HEK293 (cell line): Measurements from ENCODE around the gene KRTAP13-2.

Source experiments
- CTCF ChIA-PET: fragments of 350-600 bp; formaldehyde crosslinking; extraction: SDS; loops from one replicate; lab custom pipeline; 2021; ENCODE audit warnings: antibody characterized with exemption; lab: Yijun Ruan, JAX
- POLR2A ChIA-PET: fragments of 300-600 bp; formaldehyde crosslinking; extraction: SDS; loops from one replicate; lab custom pipeline; 2020; ENCODE audit warnings: antibody characterized with exemption, inconsistent platforms; lab: Yijun Ruan, JAX
- H3K27ac ChIP-seq: fragments of 200-500 bp; sonication (Bioruptor generic); 2 replicates; pipeline ENCODE4 v1.5.1; 2014; ENCODE audit warnings: low read depth, low read length, control low read depth, inconsistent platforms; ENCODE audit errors: extremely low read depth
- H3K36me3 ChIP-seq, 2 experiments: fragments of 200-500 bp in 1 of 2; sonication (Bioruptor generic) in 1 of 2; 1 replicate in 1 of 2; 2 replicates in 1 of 2; pipeline ENCODE4 v1.5.1; 2014 to 2017; ENCODE audit warnings: inconsistent platforms in 2 of 2, low read length in 2 of 2; ENCODE audit not compliant: control insufficient read depth in 2 of 2, insufficient read depth in 1 of 2
- H3K4me1 ChIP-seq: fragments of 200-500 bp; sonication (Bioruptor generic); 2 replicates; pipeline ENCODE4 v1.5.1; 2014; ENCODE audit warnings: mild to moderate bottlenecking, low read length, inconsistent platforms; ENCODE audit not compliant: control insufficient read depth, insufficient read depth
- H3K4me3 ChIP-seq: 2 replicates; pipeline ENCODE4 v1.5.1; 2011; ENCODE audit warnings: low read depth, mild to moderate bottlenecking, control low read depth, low read length, moderate library complexity
- H3K9me3 ChIP-seq: fragments of 200-500 bp; sonication (Bioruptor generic); 2 replicates; pipeline ENCODE4 v1.5.1; 2014; ENCODE audit warnings: low read depth, low read length, inconsistent platforms; ENCODE audit not compliant: control insufficient read depth, insufficient read depth
- CTCF ChIP-seq: fragments of 450-650 bp; formaldehyde crosslinking; IDR thresholded peaks from 2 replicates; pipeline ENCODE4 v1.5.1; 2016; ENCODE audit warnings: missing biosample characterization, missing genetic modification characterization
- EGR2 ChIP-seq: fragments of 450-650 bp; formaldehyde crosslinking; IDR thresholded peaks from 2 replicates; pipeline ENCODE4 v1.5.1; 2016; ENCODE audit warnings: low read depth, missing biosample characterization, missing genetic modification characterization
- OSR2 ChIP-seq: fragments of 450-650 bp; formaldehyde crosslinking; IDR thresholded peaks from 2 replicates; pipeline ENCODE4 v1.5.1; 2016; ENCODE audit warnings: missing biosample characterization, missing genetic modification characterization
- OVOL3 ChIP-seq: fragments of 450-650 bp; formaldehyde crosslinking; IDR thresholded peaks from 2 replicates; pipeline ENCODE4 v1.5.1; 2016; ENCODE audit warnings: missing biosample characterization, missing genetic modification characterization
- SETDB1 ChIP-seq: IDR thresholded peaks from one replicate; pipeline ENCODE4 v1.6.1; 2017; ENCODE audit warnings: mild to moderate bottlenecking, low read length, moderate library complexity, mixed read lengths; ENCODE audit not compliant: insufficient read length
- TRIM28 ChIP-seq: IDR thresholded peaks from 2 replicates; pipeline ENCODE4 v1.6.1; 2011; ENCODE audit warnings: low read length, control low read depth, borderline replicate concordance
- ZEB2 ChIP-seq: fragments of 450-650 bp; formaldehyde crosslinking; IDR thresholded peaks from 2 replicates; pipeline ENCODE4 v1.5.1; 2016; ENCODE audit warnings: missing biosample characterization, missing genetic modification characterization
- ZFP69B ChIP-seq: fragments of 450-650 bp; formaldehyde crosslinking; IDR thresholded peaks from 2 replicates; pipeline ENCODE4 v1.5.1; 2016; ENCODE audit warnings: missing biosample characterization, missing genetic modification characterization
- ZNF157 ChIP-seq: fragments of 450-650 bp; formaldehyde crosslinking; IDR thresholded peaks from 2 replicates; pipeline ENCODE4 v1.5.1; 2016; ENCODE audit warnings: missing biosample characterization, missing genetic modification characterization
- ZNF24 ChIP-seq: fragments of 450-650 bp; formaldehyde crosslinking; IDR thresholded peaks from 2 replicates; pipeline ENCODE4 v1.5.1; 2016; ENCODE audit warnings: missing biosample characterization, missing genetic modification characterization
- ZNF248 ChIP-seq: fragments of 450-650 bp; formaldehyde crosslinking; IDR thresholded peaks from 2 replicates; pipeline ENCODE4 v1.5.1; 2017; ENCODE audit warnings: missing biosample characterization, missing genetic modification characterization
- ZNF266 ChIP-seq: fragments of 450-650 bp; formaldehyde crosslinking; IDR thresholded peaks from 2 replicates; pipeline ENCODE4 v1.5.1; 2016; ENCODE audit warnings: missing biosample characterization, missing genetic modification characterization, low read depth
- ZNF37A ChIP-seq: fragments of 450-650 bp; IDR thresholded peaks from 2 replicates; pipeline ENCODE4 v1.5.1; 2018; ENCODE audit warnings: missing biosample characterization, missing genetic modification characterization
- ZNF416 ChIP-seq: fragments of 450-650 bp; formaldehyde crosslinking; IDR thresholded peaks from 2 replicates; pipeline ENCODE4 v1.5.1; 2016; ENCODE audit warnings: missing biosample characterization, missing genetic modification characterization
- ZNF501 ChIP-seq: fragments of 450-650 bp; formaldehyde crosslinking; IDR thresholded peaks from 2 replicates; pipeline ENCODE4 v1.5.1; 2016; ENCODE audit warnings: missing biosample characterization, missing genetic modification characterization
- ZNF544 ChIP-seq: fragments of 450-650 bp; formaldehyde crosslinking; IDR thresholded peaks from 2 replicates; pipeline ENCODE4 v1.5.0; 2017; ENCODE audit warnings: missing biosample characterization, missing genetic modification characterization
- ZNF692 ChIP-seq: fragments of 450-650 bp; formaldehyde crosslinking; IDR thresholded peaks from 2 replicates; pipeline ENCODE4 v1.5.1; 2016; ENCODE audit warnings: missing biosample characterization, missing genetic modification characterization
- ZNF701 ChIP-seq: fragments of 450-650 bp; formaldehyde crosslinking; IDR thresholded peaks from 2 replicates; pipeline ENCODE4 v1.5.1; 2016; ENCODE audit warnings: missing biosample characterization, missing genetic modification characterization
- ZNF704 ChIP-seq: fragments of 450-650 bp; formaldehyde crosslinking; IDR thresholded peaks from 2 replicates; pipeline ENCODE4 v1.5.1; 2016; ENCODE audit warnings: missing biosample characterization, missing genetic modification characterization

KRTAP13-2 gene

GRCh38 chr21:30372139-30372770 is at the start of gene KRTAP13-2:
Gene KRTAP13-2 (minus strand): TSS chr21:30372271. CDS start chr21:30372213, 58 bp downstream.
- no peak for TF ChIP-seq ZNF266 (tag by site-specific recombination)
- TF ChIP-seq ZEB2 (tag by site-specific recombination) = no peak
- TF ChIP-seq ZNF692 = no peak
- TF ChIP-seq ZNF704 (tag by site-specific recombination) = no peak
- TF ChIP-seq ZNF701 = no peak
- TF ChIP-seq OVOL3 (tag by site-specific recombination) = no peak
- TF ChIP-seq ZFP69B (tag by site-specific recombination) = no peak
- no peak for TF ChIP-seq ZNF248 (tag by site-specific recombination)
- no peak for TF ChIP-seq OSR2 (tag by site-specific recombination)
- TF ChIP-seq ZNF501 (tag by site-specific recombination) = no peak
- no peak for TF ChIP-seq ZNF544
- TF ChIP-seq ZNF24 (tag by site-specific recombination) = no peak
- TF ChIP-seq ZNF37A (tag by site-specific recombination) = no peak
- TF ChIP-seq CTCF (tag by site-specific recombination) = no peak
- no peak for TF ChIP-seq ZNF416 (tag by site-specific recombination)
- no peak for TF ChIP-seq EGR2 (tag by site-specific recombination)
- Histone ChIP-seq H3K27ac (no peak within 1 kb of the TSS), H3K4me3 (no peak within 1 kb of the TSS), H3K4me1 (no peaks in the 10 kb centered on the region), H3K36me3 (no peaks in the 10 kb centered on the region), H3K9me3 (no peaks in the 10 kb centered on the region)
- ChIA-PET POLR2A (interaction anchor here (0.6 kb wide), 1 partner anchor 13 kb away, joined by 3 read pairs; no protein-coding TSS in a partner anchor), CTCF (interaction anchor here (0.6 kb wide), 1 partner anchor 30 kb away, joined by 4 read pairs; no protein-coding TSS in a partner anchor)

GRCh38 chr21:30415993-30416392 is 43.9 kb upstream of the KRTAP13-2 start:
- no peak overlapping the region for H3K27ac ChIP-seq
- H3K4me1 ChIP-seq = no peaks in the 10 kb centered on the region
- H3K4me3 ChIP-seq = no peak overlapping the region
- ChIA-PET CTCF (interaction anchor here (0.8 kb wide), 1 partner anchor 17 kb away, joined by 5 read pairs; no protein-coding TSS in a partner anchor), POLR2A (no interaction called here)
- TF ChIP-seq TRIM28 = peak; percentile 79; the same call in 1 of the 2 replicates
- TF ChIP-seq ZNF157 (tag by site-specific recombination) = no peak
- peak; percentile 94 for TF ChIP-seq SETDB1
- no peaks in the 10 kb centered on the region for H3K36me3 ChIP-seq
- H3K9me3 ChIP-seq = no peaks in the 10 kb centered on the region; the same call in 1 of the 2 replicates
